H1 (cell line): ENCODE results near the gene TACR2. TPM values are rescaled to one million over a fixed set of nuclear protein-coding genes. Genes with fewer than 3 reads are reported as not detected.

ENCODE experiments used
- ATF2 ChIP-seq: IDR thresholded peaks from 2 replicates; pipeline ENCODE4 v1.6.1; 2012; ENCODE audit warnings: low read length, inconsistent platforms
- CBX5 ChIP-seq: fragments of 300-800, 300-1000 bp; sonication (generic); IDR thresholded peaks from 2 replicates; pipeline ENCODE4 v1.7.1; 2016; ENCODE audit warnings: antibody characterized with exemption, low read length, low read depth
- CHD7 ChIP-seq: fragments of 300-600 bp; sonication (generic); IDR thresholded peaks from 2 replicates; pipeline ENCODE4 v1.7.1; 2012; ENCODE audit warnings: low read length, moderate library complexity, mild to moderate bottlenecking, inconsistent platforms; ENCODE audit not compliant: insufficient replicate concordance
- GABPA ChIP-seq: IDR thresholded peaks from 2 replicates; pipeline ENCODE4 v1.6.1; 2011; ENCODE audit warnings: mild to moderate bottlenecking, low read length, moderate library complexity, borderline replicate concordance; ENCODE audit not compliant: insufficient read depth
- KDM4A ChIP-seq: IDR thresholded peaks from one replicate; pipeline ENCODE4 v1.7.1; 2012; ENCODE audit warnings: low read depth, mild to moderate bottlenecking, moderate library complexity, low read length, inconsistent platforms; ENCODE audit not compliant: severe bottlenecking
- MAFK ChIP-seq: IDR thresholded peaks from 2 replicates; pipeline ENCODE4 v1.6.1; 2012; ENCODE audit warnings: low read depth, mild to moderate bottlenecking, improper control_type of control experiment, low read length
- RNF2 ChIP-seq: fragments of 200-900, 300-1000 bp; sonication (generic); IDR thresholded peaks from 2 replicates; pipeline ENCODE4 v1.7.1; 2016; ENCODE audit warnings: borderline replicate concordance, low read depth, mild to moderate bottlenecking, antibody characterized with exemption, low read length; ENCODE audit not compliant: poor library complexity, severe bottlenecking; ENCODE audit errors: missing control alignments
- RXRA ChIP-seq: IDR thresholded peaks from 2 replicates; pipeline ENCODE4 v1.6.1; 2011; ENCODE audit warnings: low read depth, mild to moderate bottlenecking, low read length, moderate library complexity; ENCODE audit not compliant: insufficient read depth
- SP4 ChIP-seq: IDR thresholded peaks from 2 replicates; pipeline ENCODE4 v1.6.1; 2012; ENCODE audit warnings: low read length, inconsistent platforms
- YY1 ChIP-seq: IDR thresholded peaks from 2 replicates; pipeline ENCODE4 v1.6.1; 2011; ENCODE audit warnings: low read depth, mild to moderate bottlenecking, low read length
- polyA plus RNA-seq, 7 experiments: library from polyadenylated mRNA; depleted of rRNA in 3 of 7; stranded (reverse) in 5 of 7; unstranded in 2 of 7; fragments of >200 nt in 5 of 7; fragments of 200-250 nt in 2 of 7; gene quantifications; 1 replicate in 5 of 7; 2 replicates in 1 of 7; 4 replicates in 1 of 7; pipeline versions ENCODE4 v1.2.1 to v1.2.3, GENCODE V29; 2011 to 2013; ENCODE audit warnings: missing spikeins in 2 of 7, mixed read lengths in 2 of 7
- total RNA-seq: library from RNA; stranded (reverse); fragmentation: NEBNext Ultra II Directional; extraction: Animal tissue kit (Norgen Biotek cat#: 25700); gene quantifications from 2 replicates; pipeline ENCODE4 v1.2.1, GENCODE V29; 2021

TACR2 gene
- total and polyA plus RNA-seq, 2 of the 8 experiments (the other 6 are each of a cell fraction or from before 2014, with no cell fraction given) = 0.06 TPM; not detected in 1

GRCh38 chr10:69434926-69435325 lies 18.2 kb upstream of the TACR2 start (continued):
- no peak for TF ChIP-seq CHD7
- TF ChIP-seq RNF2 = no peak
- no peak for TF ChIP-seq KDM4A
- TF ChIP-seq MAFK = no peak
- no peak for TF ChIP-seq ATF2
- no peak for TF ChIP-seq RXRA
- TF ChIP-seq CBX5 = no peak
- TF ChIP-seq GABPA = no peak
- TF ChIP-seq YY1 = no peak
- TF ChIP-seq SP4 = no peak
